Measurements from ENCODE around the gene SMG5.

SMG5 gene

DNA sequence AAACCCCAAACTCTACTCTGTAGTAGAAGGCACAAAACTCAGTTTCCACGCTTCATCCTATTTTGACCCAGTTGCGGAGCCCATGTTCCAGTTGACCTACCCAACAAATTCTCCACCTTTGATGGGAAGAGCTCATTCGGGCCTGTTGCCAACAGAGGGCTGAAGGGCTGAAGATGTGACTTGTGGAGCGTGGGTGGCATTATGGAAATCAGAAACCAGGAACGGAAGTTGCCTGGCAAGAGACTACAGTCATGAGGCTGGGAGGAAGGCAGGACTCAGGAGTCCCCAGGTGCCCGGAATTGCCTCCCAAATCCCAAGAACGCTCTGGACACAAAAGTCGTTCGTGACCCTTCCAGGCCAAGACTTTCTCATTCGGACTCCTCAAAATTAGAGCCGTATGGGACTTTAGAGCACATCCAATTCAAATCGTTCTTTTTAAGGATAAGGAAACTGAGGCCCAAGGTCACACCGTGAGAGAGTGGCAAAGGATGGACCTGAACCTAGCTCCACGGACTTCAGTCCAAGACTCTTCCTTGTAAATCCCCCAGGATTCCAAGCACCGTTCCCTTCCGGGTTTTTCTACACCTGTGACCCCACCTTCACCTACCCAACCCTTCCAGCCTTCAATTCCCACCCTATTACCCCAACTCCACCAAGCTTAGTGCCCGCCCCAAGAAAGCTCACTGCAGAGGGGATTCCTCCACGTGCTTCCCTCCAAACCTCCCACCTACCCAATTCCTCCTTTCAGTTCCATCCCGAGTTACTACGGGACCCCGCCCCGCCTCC lies 739 bp downstream of the SMG5 start:
- peak; percentile 58 for DNase-seq

- DNase-seq, result no peak
Measured at GRCh38 chr1:156281281-156281680, 1.3 kb downstream of the SMG5 start.

- no peak for DNase-seq
Measured at GRCh38 chr1:156279837-156280236, 2.8 kb downstream of the SMG5 start.

DNA sequence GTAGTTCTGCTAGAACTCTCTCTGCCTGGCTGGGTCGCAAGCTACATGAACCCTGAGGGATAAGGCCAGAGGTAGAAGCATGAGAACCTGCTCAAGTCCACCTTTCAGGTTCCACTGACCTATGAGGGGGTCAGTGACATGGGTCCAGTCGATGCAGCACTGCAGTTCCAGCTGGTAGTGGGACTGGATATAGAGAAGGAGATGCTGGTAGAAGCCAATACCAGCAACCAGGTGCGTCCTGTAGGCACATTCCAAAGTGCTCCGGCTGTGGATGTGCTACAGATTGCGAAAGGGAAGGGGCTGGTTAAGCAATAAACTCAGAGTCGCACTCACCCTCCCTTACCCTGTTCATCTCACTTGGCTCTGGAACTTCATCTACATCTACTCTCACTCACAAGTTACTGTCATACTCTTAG lies 5.7 kb downstream of the SMG5 start:
- no peak for DNase-seq

GRCh38 chr1:156276532-156276931 lies 6.1 kb downstream of the SMG5 start:
- DNase-seq, result no peak

- no peak for DNase-seq
Measured at GRCh38 chr1:156270314-156270713, 12.3 kb downstream of the SMG5 start.

- DNase-seq, result no peak
Measured at GRCh38 chr1:156268336-156268735, 14.3 kb downstream of the SMG5 start.

DNA sequence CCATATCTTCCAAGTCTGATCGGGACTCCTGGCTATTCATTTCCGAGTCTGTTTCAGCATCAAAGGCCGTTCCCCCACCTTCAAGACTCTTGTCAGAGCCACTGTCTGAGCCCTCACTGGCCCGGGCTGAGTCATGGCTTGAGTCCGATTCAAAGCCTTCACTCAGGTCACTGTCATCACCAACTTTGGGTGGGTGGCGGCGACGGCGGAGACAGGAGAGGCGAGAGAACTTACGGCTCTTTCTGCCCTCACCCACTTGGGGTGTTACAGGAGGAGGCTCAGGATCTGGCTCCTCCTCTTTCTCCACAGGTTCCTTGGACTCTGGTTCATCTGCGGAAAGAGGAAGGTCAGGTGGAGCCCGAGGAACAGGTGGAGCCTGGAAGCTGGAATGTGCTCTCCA lies 16.6 kb downstream of the SMG5 start:
- DNase-seq, result no peak

GRCh38 chr1:156263288-156263655 lies 19.4 kb downstream of the SMG5 start:
- no peak for DNase-seq

GRCh38 chr1:156262461-156263287 lies 20.0 kb downstream of the SMG5 start:
- no peak for DNase-seq

- no peak for DNase-seq
Measured at GRCh38 chr1:156260896-156261295, 21.7 kb downstream of the SMG5 start.

GRCh38 chr1:156259805-156260204 lies 22.8 kb downstream of the SMG5 start:
- DNase-seq, result no peak

GRCh38 chr1:156258859-156259258 lies 23.8 kb downstream of the SMG5 start:
- DNase-seq, result no peak

DNA sequence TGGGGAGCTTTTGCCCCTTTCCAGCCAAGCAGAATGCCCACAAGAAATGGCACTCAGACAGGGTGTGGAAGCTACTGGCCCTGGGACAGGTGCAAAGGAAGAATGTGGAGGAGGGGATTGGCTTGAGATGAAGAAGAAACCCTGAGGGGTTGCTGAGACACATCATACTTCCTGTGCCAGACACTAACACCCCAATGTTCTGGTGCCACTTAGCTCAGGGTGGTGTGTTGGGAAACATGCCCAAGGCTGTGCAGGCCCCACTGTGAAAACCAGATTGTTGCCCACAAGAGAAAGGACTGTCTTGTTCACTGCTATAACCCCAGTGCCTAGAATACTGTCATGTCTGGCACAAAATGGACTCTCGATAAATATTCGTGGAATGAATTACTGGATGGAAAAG lies 24.9 kb downstream of the SMG5 start:
- no peak for DNase-seq

GRCh38 chr1:156253634-156254033 lies 29.0 kb downstream of the SMG5 start:
- DNase-seq, result no peak

GRCh38 chr1:156251527-156251926 lies 31.1 kb downstream of the SMG5 start:
- DNase-seq, result no peak

DNA sequence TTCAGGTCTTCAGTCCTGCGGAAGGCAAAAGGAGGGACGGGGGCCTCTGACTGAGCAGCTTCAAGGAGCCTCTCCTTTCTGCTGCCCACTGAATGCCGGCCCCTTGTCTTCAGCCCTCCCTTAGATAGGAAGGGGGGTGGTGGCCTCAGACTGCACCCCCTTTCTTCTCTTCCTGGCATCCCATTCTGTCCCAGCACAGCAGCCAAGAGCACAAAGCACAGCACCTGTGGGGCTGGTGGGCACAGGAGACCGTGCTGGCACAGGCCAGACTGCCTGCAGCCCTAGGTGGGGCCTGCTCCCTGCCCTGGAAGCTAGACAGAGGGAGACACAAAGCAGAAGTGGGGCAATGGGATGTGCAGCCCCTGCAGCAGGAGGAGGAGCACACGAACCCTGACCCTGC lies 33.0 kb downstream of the SMG5 start:
- DNase-seq, result no peak

DNA sequence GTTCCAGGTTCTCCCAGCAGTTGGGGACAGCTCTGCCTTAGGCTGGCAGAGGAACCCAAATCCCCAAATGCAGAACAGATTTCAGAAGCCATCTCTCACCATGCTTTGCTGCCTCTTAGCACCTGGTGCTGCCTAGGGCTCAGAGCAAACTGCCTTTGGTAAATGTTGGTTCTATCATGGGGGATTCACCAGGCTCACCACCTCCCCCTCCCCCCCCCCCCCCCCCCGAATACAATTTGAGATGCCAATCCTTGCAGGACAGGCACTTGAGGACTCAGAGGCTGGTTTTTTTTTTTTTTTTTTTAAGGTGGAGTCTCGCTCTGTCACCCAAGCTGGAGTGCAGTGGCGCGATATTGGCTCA lies 34.3 kb downstream of the SMG5 start:
- DNase-seq, result no peak

DNA sequence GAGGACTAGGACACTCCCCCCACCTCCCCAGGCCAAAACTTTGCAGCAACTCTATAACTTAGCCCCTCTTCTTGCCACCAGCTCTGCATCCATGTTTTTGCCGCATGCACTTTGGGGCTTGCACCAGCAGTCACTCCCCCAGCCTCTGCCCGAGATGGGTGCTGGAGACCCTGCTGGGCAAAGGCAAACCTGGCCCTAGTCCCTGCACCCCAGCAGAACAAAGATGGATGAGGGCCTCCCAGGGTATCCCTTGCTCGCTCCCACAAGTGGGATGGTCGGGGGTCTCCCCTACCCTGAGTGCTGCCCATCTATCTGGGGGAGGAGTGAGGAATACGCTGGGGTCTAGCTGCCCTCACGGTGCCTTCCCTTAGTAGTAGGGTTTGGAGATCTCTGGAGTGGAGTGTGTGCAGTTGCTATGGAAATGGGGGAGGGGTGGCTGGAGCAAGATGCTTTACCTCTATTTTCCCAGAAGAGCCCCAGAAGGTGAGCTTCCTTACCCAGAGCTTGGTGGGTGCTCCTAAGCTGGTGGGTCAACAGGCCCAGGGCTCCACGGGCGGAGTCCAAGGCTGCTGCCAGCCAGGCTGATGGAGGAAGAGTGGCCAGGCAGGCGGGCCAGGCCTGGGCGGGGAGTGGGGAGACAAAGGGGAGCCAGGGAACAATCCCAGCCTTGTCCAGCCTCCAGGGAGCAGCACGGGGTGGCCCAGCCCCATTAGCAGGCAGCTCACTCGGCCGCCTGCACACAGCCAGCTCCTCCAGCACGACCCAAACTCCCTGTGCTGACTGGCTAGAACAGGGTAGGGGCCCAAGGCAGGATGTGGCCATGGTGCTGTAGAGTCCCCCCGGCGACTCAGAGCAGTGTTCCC lies 34.9 kb downstream of the SMG5 start, which contains the start of gene PAQR6:
TSS of gene PAQR6 (minus strand) at position 597 of the 863 bp plus-strand sequence. CDS start 1,325 bp downstream, outside the sequence.
- no peak for DNase-seq

GRCh38 chr1:156246781-156247459 lies 35.7 kb downstream of the SMG5 start:
- DNase-seq, result peak; percentile 53

DNA sequence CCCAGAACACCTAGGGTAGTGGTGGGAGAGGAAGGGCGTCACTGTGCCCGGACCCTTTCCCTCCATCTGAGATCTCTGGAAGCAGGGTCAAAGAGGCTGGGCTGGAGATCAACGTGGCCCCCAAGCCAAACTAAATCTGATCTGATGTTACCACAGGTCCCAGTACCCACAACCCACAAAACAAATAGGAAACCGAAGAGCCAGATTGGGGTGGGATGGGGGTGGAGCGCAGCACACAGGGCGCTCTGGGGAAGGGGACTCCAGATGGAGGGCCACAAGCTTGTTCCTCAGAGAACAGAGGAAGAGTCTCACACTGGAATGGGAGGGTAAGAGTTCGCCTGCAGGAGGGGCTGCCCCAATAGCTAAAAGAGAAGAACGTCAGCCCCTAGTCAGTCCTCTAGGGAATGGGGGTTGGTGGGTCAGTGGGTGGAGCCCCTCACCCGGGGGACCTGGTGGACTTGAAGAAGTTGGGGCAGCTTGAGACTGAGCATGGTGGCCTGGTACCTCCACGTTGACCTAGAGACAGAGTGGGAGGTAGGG lies 36.3 kb downstream of the SMG5 start:
- DNase-seq, result peak; percentile 53
